GM12878 (cell line): ENCODE results near the gene RPS6KA4.

Experiments used
- CHD2 ChIP-seq: IDR thresholded peaks from 2 replicates; pipeline ENCODE4 v1.6.1; 2011; ENCODE audit warnings: low read depth, low read length, improper control_type of control experiment, borderline replicate concordance
- CREB1 ChIP-seq: IDR thresholded peaks from 2 replicates; pipeline ENCODE4 v1.6.1; 2012; ENCODE audit warnings: low read depth, mild to moderate bottlenecking, inconsistent platforms
- CTCF ChIP-seq, 3 experiments: IDR thresholded peaks in 2 of 3; conservative IDR thresholded peaks in 1 of 3; 2 replicates each; pipeline ENCODE4 v1.5.1; 2011; ENCODE audit warnings: low read depth in 3 of 3, low read length in 3 of 3, mild to moderate bottlenecking in 3 of 3, control low read depth in 2 of 3, moderate library complexity in 2 of 3, inconsistent platforms in 1 of 3, mixed read lengths in 1 of 3; ENCODE audit not compliant: control insufficient read depth in 2 of 3, insufficient read depth in 1 of 3; ENCODE audit errors: extremely low read depth in 1 of 3
- EP300 ChIP-seq, 2 experiments: fragments of 150-350 bp in 1 of 2; IDR thresholded peaks; 2 replicates each; pipeline ENCODE4 v1.6.1; 2011 to 2012; ENCODE audit warnings: low read depth in 2 of 2, low read length in 2 of 2, borderline replicate concordance in 1 of 2, improper control_type of control experiment in 1 of 2, inconsistent platforms in 1 of 2; ENCODE audit not compliant: control insufficient read depth in 1 of 2
- FOXM1 ChIP-seq: IDR thresholded peaks from 2 replicates; pipeline ENCODE4 v1.6.1; 2012; ENCODE audit warnings: low read depth, mild to moderate bottlenecking, inconsistent platforms, low read length, moderate library complexity
- JUND ChIP-seq: IDR thresholded peaks from 2 replicates; pipeline ENCODE4 v1.6.1; 2012; ENCODE audit warnings: low read depth, mild to moderate bottlenecking, low read length, improper control_type of control experiment, moderate library complexity
- MXI1 ChIP-seq: fragments of 150-350 bp; IDR thresholded peaks from 2 replicates; pipeline ENCODE4 v1.6.1; 2011; ENCODE audit warnings: low read depth, mild to moderate bottlenecking, inconsistent platforms, low read length, improper control_type of control experiment
- POLR2A ChIP-seq: IDR thresholded peaks from 2 replicates; pipeline ENCODE4 v1.6.1; 2011; ENCODE audit warnings: low read depth, mild to moderate bottlenecking, low read length
- RB1 ChIP-seq: fragments of 450-650 bp; formaldehyde crosslinking; IDR thresholded peaks from 2 replicates; pipeline ENCODE4 v1.6.1; 2017; ENCODE audit warnings: mild to moderate bottlenecking, borderline replicate concordance
- SP1 ChIP-seq: IDR thresholded peaks from one replicate; pipeline ENCODE4 v1.6.1; 2011; ENCODE audit warnings: low read depth, low read length
- STAT1 ChIP-seq: fragments of 450-650 bp; conservative IDR thresholded peaks from 2 replicates; pipeline ENCODE4 v1.6.1; 2014; ENCODE audit warnings: antibody characterized with exemption, mild to moderate bottlenecking
- TCF12 ChIP-seq: IDR thresholded peaks from 2 replicates; pipeline ENCODE4 v1.6.1; 2011; ENCODE audit warnings: low read depth, mild to moderate bottlenecking, low read length
- ZNF687 ChIP-seq: fragments of 450-650 bp; IDR thresholded peaks from 2 replicates; pipeline ENCODE4 v1.6.1; 2017; ENCODE audit warnings: mild to moderate bottlenecking, moderate library complexity

GRCh38 chr11:64324692-64325469 is 34.1 kb upstream of the RPS6KA4 start:
- no peak for TF ChIP-seq STAT1
- TF ChIP-seq EP300 (IDR thresholded peaks at IDR 0.05; ENCODE audit: borderline replicate concordance in 1 of 2, control insufficient read depth in 1 of 2, low read depth in 2 of 2, low read length in 2 of 2), result no peak
- TF ChIP-seq POLR2A, result no peak
- TF ChIP-seq CREB1, result no peak
- no peak for TF ChIP-seq CHD2
- no peak for TF ChIP-seq JUND
- no peak for TF ChIP-seq MXI1
- no peak for TF ChIP-seq ZNF687
- TF ChIP-seq SP1, result no peak
- no peak for TF ChIP-seq RB1
- no peak for TF ChIP-seq CTCF (IDR thresholded peaks at IDR 0.05 in 2 of 3, conservative IDR thresholded peaks at IDR 0.05 in 1 of 3; ENCODE audit: control insufficient read depth in 2 of 3, extremely low read depth in 1 of 3, insufficient read depth in 1 of 3, low read depth in 3 of 3, low read length in 3 of 3)
- no peak for TF ChIP-seq TCF12
- no peak for TF ChIP-seq FOXM1
